Measurements from ENCODE around the gene ZC3H14. TPM values are rescaled to one million over a fixed set of nuclear protein-coding genes. Genes with fewer than 3 reads are reported as not detected.

ZC3H14 gene
- polyA plus RNA-seq, 3 donors: 18.9 to 30.2 (median 27.1) TPM

DNA sequence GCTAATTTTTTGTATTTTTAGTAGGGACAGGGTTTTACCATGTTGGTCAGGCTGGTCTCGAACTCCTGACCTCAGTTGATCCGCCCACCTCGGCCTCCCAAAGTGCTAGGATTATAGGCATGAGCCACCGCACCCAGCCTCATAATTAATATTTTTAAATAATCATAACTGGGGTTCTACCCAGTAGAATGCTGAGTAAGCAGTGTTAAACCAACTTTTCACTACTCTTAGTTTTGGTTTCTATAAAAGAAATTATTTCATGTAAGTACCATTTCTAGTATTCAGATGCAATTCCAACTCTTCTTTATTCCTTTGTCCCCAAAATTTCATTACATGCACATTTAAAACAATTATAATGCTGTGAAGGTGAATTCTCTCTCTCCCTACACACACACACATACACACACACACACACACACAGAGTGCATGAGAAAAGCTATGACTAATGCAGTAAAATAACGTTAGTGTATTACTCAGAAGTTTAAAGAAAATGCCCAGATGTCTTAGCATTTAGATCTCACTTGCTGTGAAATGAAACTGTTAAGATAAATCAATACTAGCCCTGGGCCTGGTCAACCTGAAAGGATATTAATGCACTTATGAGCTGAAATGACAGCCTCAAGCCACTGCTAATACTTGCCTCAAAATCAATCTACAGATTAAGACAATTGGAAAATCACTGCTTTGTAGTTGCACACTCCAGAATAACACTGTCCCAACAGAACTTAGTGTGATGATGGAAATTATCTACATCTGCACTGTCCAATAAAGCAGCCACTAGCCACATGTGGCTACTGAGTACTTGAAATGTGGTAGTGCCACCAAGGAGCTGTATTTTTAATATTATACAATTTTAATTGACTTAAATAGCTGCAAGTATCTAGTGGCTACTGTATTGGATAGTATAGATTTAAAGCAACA, 44.0 kb upstream of the ZC3H14 start:
- Mint-ChIP-seq H3K4me3 (no peak overlapping the region), H3K4me1 (no peaks in the 10 kb centered on the region), H3K27ac (no peak overlapping the region), H3K36me3 (no peaks in the 10 kb centered on the region), H3K27me3 (ENCODE audit: low read depth in 3 of 3) (peaks cover 0 to 4% (median 2%) of the 10 kb centered on the region in 3 donors), H3K9me3 (peaks cover 0 to 6% (median 1%) of the 10 kb centered on the region in 7 donors)
- Histone ChIP-seq H3K4me2 (replicated peaks; ENCODE audit: extremely low read depth, low read length, poor library complexity, severe bottlenecking) (no peak overlapping the region), H3K9me3 (replicated peaks in 1 of 2; ENCODE audit: control insufficient read depth in 1 of 2, insufficient read depth in 1 of 2, low read length in 2 of 2) (no peaks in the 10 kb centered on the region), H3K27me3 (ENCODE audit: control insufficient read depth in 2 of 2, insufficient read depth in 2 of 2, low read length in 2 of 2) (no peaks in the 10 kb centered on the region), H3K4me3 (replicated peaks in 1 of 3; ENCODE audit: low read depth in 2 of 3, low read length in 3 of 3) (no peak overlapping the region), H4K20me1 (ENCODE audit: insufficient read depth, low read length) (no peaks in the 10 kb centered on the region), H3K9ac (ENCODE audit: insufficient read depth, low read length, poor library complexity, severe bottlenecking) (no peak overlapping the region), H3K79me2 (ENCODE audit: insufficient read depth, low read length) (no peaks in the 10 kb centered on the region), H2AFZ (ENCODE audit: insufficient read depth, low read depth, low read length, poor library complexity, severe bottlenecking) (no peak overlapping the region), H3K4me1 (ENCODE audit: control insufficient read depth in 1 of 2, insufficient read depth in 2 of 2, low read length in 2 of 2) (no peaks in the 10 kb centered on the region), H3K36me3 (replicated peaks in 1 of 2; ENCODE audit: control insufficient read depth in 1 of 2, insufficient read depth in 2 of 2, low read length in 2 of 2) (no peaks in the 10 kb centered on the region), H3K27ac (ENCODE audit: low read depth in 1 of 2, low read length in 2 of 2) (no peak overlapping the region)
- TF ChIP-seq, protein P1, sequence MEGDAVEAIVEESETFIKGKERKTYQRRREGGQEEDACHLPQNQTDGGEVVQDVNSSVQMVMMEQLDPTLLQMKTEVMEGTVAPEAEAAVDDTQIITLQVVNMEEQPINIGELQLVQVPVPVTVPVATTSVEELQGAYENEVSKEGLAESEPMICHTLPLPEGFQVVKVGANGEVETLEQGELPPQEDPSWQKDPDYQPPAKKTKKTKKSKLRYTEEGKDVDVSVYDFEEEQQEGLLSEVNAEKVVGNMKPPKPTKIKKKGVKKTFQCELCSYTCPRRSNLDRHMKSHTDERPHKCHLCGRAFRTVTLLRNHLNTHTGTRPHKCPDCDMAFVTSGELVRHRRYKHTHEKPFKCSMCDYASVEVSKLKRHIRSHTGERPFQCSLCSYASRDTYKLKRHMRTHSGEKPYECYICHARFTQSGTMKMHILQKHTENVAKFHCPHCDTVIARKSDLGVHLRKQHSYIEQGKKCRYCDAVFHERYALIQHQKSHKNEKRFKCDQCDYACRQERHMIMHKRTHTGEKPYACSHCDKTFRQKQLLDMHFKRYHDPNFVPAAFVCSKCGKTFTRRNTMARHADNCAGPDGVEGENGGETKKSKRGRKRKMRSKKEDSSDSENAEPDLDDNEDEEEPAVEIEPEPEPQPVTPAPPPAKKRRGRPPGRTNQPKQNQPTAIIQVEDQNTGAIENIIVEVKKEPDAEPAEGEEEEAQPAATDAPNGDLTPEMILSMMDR (IDR thresholded peaks at IDR 0.05): no peak
- intact Hi-C loops (cut with micrococcal nuclease): no loop called here
- DNase-seq: no peak
- no CpG with 5 or more reads among the region's 5 CpGs for WGBS (ENCODE audit: insufficient coverage)

DNA sequence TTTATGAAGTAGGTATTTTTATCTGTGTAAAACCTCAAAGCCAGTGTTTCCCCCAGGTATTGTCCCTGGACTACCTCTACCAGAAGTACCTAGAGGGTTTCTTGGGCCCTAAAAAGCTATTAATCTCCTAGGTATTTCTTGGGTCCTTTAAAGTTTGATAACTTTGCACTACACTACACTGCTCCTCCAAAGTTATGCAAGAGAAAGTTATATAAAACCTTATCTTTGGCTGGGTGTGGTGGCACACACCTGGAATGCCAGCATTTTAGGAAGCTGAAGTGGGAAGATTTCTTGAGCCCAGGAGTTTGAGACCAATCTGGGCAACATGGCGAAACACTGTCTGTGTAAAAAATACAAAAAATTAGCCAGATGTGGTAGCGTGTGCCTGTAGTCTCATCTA, 42.9 kb upstream of the ZC3H14 start:
- H3K4me3 Mint-ChIP-seq: no peak overlapping the region

More for the DNA sequence above, 42.9 kb upstream of the ZC3H14 start:
- H3K27ac ChIP-seq (ENCODE audit: low read depth in 1 of 2, low read length in 2 of 2): no peak overlapping the region
- no peaks in the 10 kb centered on the region for H3K36me3 Mint-ChIP-seq
- DNase-seq: no peak
- H3K4me1 Mint-ChIP-seq: no peaks in the 10 kb centered on the region
- no peaks in the 10 kb centered on the region for H3K27me3 ChIP-seq (ENCODE audit: control insufficient read depth in 2 of 2, insufficient read depth in 2 of 2, low read length in 2 of 2)
- no peaks in the 10 kb centered on the region for H3K79me2 ChIP-seq (ENCODE audit: insufficient read depth, low read length)
- no peak overlapping the region for H2AFZ ChIP-seq (ENCODE audit: insufficient read depth, low read depth, low read length, poor library complexity, severe bottlenecking)
- no peaks in the 10 kb centered on the region for H3K9me3 ChIP-seq (replicated peaks in 1 of 2; ENCODE audit: control insufficient read depth in 1 of 2, insufficient read depth in 1 of 2, low read length in 2 of 2)
- intact Hi-C loops (cut with micrococcal nuclease): no loop called here
- peaks cover 0 to 6% (median 2%) of the 10 kb centered on the region in 7 donors for H3K9me3 Mint-ChIP-seq
- H3K27ac Mint-ChIP-seq: no peak overlapping the region
- no peak overlapping the region for H3K4me3 ChIP-seq (replicated peaks in 1 of 3; ENCODE audit: low read depth in 2 of 3, low read length in 3 of 3)
- H3K4me1 ChIP-seq (ENCODE audit: control insufficient read depth in 1 of 2, insufficient read depth in 2 of 2, low read length in 2 of 2): no peaks in the 10 kb centered on the region
- no peaks in the 10 kb centered on the region for H4K20me1 ChIP-seq (ENCODE audit: insufficient read depth, low read length)
- no peak overlapping the region for H3K9ac ChIP-seq (ENCODE audit: insufficient read depth, low read length, poor library complexity, severe bottlenecking)
- no peaks in the 10 kb centered on the region for H3K36me3 ChIP-seq (replicated peaks in 1 of 2; ENCODE audit: control insufficient read depth in 1 of 2, insufficient read depth in 2 of 2, low read length in 2 of 2)
- H3K4me2 ChIP-seq (replicated peaks; ENCODE audit: extremely low read depth, low read length, poor library complexity, severe bottlenecking): no peak overlapping the region
- WGBS (ENCODE audit: insufficient coverage): no CpG with 5 or more reads among the region's 2 CpGs
- peaks cover 0 to 4% (median 2%) of the 10 kb centered on the region in 3 donors for H3K27me3 Mint-ChIP-seq (ENCODE audit: low read depth in 3 of 3)
- TF ChIP-seq, protein P1 (IDR thresholded peaks at IDR 0.05): no peak
